Right atrium auricular region (tissue), 2 donors: ENCODE data around the gene CD55. TPM values are rescaled to one million over a fixed set of nuclear protein-coding genes. Genes with fewer than 3 reads are reported as not detected.

Experiments used
- DNase-seq: peaks from one replicate; pipeline ENCODE4 v3.0.0-alpha.2; 2019; ENCODE audit warnings: low spot score
- H3K27ac ChIP-seq, 2 donors: fragments of 200-600 bp; sonication (generic); 1 replicate in 1 of 2; 2 replicates in 1 of 2; pipeline ENCODE4 v1.5.1; 2016 to 2019
- H3K27me3 ChIP-seq, 2 donors: fragments of 200-600 bp; sonication (generic); one replicate each; pipeline versions ENCODE4 v1.5.1 to v1.6.0; 2017 to 2019
- H3K36me3 ChIP-seq: fragments of 200-600 bp; sonication (generic); one replicate; pipeline ENCODE4 v1.5.1; 2016
- H3K4me1 ChIP-seq, 2 donors: fragments of 200-600 bp; sonication (generic); one replicate each; pipeline versions ENCODE4 v1.5.1 to v1.6.0; 2017 to 2019
- H3K4me3 ChIP-seq, 2 donors: fragments of 200-600 bp; sonication (generic); 1 replicate in 1 of 2; 2 replicates in 1 of 2; pipeline ENCODE4 v1.5.1; 2017 to 2019; ENCODE audit warnings: mild to moderate bottlenecking in 1 of 2, moderate library complexity in 1 of 2
- H3K9me3 ChIP-seq, 2 donors: fragments of 200-600 bp; sonication (generic); one replicate each; pipeline ENCODE4 v1.5.1; 2019
- CTCF ChIP-seq, 2 donors: fragments of 200-600 bp; sonication (generic); IDR thresholded peaks; one replicate each; pipeline ENCODE4 v1.5.1; 2019; ENCODE audit warnings: antibody characterized with exemption in 2 of 2
- total RNA-seq, 2 donors: library from RNA; depleted of rRNA; stranded (reverse); fragments of >200 nt; gene quantifications; one replicate each; pipeline ENCODE4 v1.1.0, GENCODE V29; 2016

CD55 gene
- total RNA-seq, 2 donors from 2014 or later, result 109 to 117 TPM

- no peak for DNase-seq
- no peak for TF ChIP-seq CTCF (IDR thresholded peaks at IDR 0.05)
- Histone ChIP-seq H3K4me3 (no peak overlapping the region), H3K27me3 (no peaks in the 10 kb centered on the region), H3K36me3 (peaks cover 25% of the 10 kb centered on the region), H3K9me3 (no peaks in the 10 kb centered on the region), H3K27ac (no peak overlapping the region), H3K4me1 (peaks cover 0 to 14% of the 10 kb centered on the region in 2 donors)
Observed at GRCh38 chr1:207342332-207342731, 20.9 kb downstream of the CD55 start.

- Histone ChIP-seq H3K9me3 (peaks cover 0 to 4% of the 10 kb centered on the region in 2 donors), H3K4me1 (peaks cover 0 to 14% of the 10 kb centered on the region in 2 donors), H3K27me3 (no peaks in the 10 kb centered on the region), H3K36me3 (peaks cover 23% of the 10 kb centered on the region), H3K27ac (no peak overlapping the region), H3K4me3 (no peak overlapping the region)
- no peak for DNase-seq
- no peak for TF ChIP-seq CTCF (IDR thresholded peaks at IDR 0.05)
Observed at GRCh38 chr1:207343675-207344074, 22.2 kb downstream of the CD55 start.

- Histone ChIP-seq H3K27me3 (no peaks in the 10 kb centered on the region), H3K4me3 (no peak overlapping the region), H3K27ac (no peak overlapping the region), H3K36me3 (peaks cover 22% of the 10 kb centered on the region), H3K4me1 (peaks cover 0 to 14% of the 10 kb centered on the region in 2 donors), H3K9me3 (peaks cover 0 to 8% of the 10 kb centered on the region in 2 donors)
- DNase-seq, result no peak
- no peak for TF ChIP-seq CTCF (IDR thresholded peaks at IDR 0.05)
Observed at GRCh38 chr1:207344221-207344620, 22.7 kb downstream of the CD55 start.

- Histone ChIP-seq H3K27me3 (no peaks in the 10 kb centered on the region), H3K4me1 (peaks cover 0 to 14% of the 10 kb centered on the region in 2 donors), H3K9me3 (peaks cover 0 to 8% of the 10 kb centered on the region in 2 donors), H3K4me3 (no peak overlapping the region), H3K36me3 (peaks cover 8% of the 10 kb centered on the region), H3K27ac (no peak overlapping the region)
- DNase-seq, result no peak
- no peak for TF ChIP-seq CTCF (IDR thresholded peaks at IDR 0.05)
Observed at GRCh38 chr1:207345644-207346477, 24.4 kb downstream of the CD55 start.

GRCh38 chr1:207346513-207346912 is 25.0 kb downstream of the CD55 start:
- no peak overlapping the region for H3K4me3 ChIP-seq
- no peak for DNase-seq
- no peak for TF ChIP-seq CTCF (IDR thresholded peaks at IDR 0.05)
- peaks cover 0 to 14% of the 10 kb centered on the region in 2 donors for H3K4me1 ChIP-seq
- H3K9me3 ChIP-seq, result peaks cover 0 to 8% of the 10 kb centered on the region in 2 donors
- H3K27me3 ChIP-seq, result no peaks in the 10 kb centered on the region
- no peak overlapping the region for H3K27ac ChIP-seq
- H3K36me3 ChIP-seq, result peaks cover 8% of the 10 kb centered on the region
